Stimulated activated CD4-positive, alpha-beta T cell treated with anti-CD3 and anti-CD28 coated beads, Interleukin-4, amount 100 ng/mL, for 1 hour (primary cell): ENCODE results near the gene PRAMEF7.
"Not testable (repeated sequence)": the region's sequence is repeated elsewhere in the genome, so short reads cannot be mapped to it uniquely, and the experiment has no call there.

Experiments used
- DNase-seq: peaks from one replicate; pipeline ENCODE4 v3.0.0-alpha.2; 2020

PRAMEF7 gene

DNA sequence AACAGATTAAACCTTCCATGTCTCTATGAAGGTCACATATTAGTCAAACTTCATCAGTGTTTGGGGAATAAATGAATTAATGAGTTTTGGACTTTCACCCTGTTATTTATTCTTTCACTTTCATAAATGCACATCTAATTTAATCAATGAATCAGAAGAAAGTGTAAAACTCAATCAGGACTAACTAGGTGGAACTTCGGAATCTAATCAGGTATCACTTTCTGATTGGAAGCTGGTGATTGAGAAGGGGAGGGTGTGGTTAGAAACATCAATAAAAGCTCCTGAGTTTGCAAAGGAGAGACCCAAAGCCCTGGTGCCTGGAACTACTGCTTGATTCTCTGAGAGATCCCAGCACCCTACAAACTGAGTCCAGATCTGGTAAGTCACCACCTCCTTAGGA is at the start of gene PRAMEF7:
TSS of gene PRAMEF7 (plus strand) at position 301 of the 400 bp plus-strand sequence. CDS start 1,083 bp downstream, outside the sequence.
- DNase-seq: not testable (repeated sequence)

DNA sequence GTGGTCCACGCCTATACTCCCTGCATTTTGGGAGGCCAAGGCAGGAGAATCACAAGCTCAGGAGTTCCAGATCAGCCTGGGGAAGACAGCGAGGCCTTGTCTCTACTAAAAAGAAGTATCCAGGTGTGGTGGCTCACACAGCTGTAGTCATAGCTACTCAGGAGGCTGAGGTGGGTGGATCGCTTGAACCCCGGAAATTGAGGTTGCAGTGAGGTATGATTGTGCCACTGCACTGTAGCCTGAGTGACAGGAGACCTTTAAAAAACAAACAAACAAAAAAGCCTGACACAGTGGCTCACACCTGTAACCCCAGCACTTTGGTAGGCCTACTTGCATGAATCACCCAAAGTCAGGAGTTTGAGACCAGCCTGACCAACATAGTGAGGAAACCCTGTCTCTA is 38.0 kb upstream of the PRAMEF7 start:
- DNase-seq: not testable (repeated sequence)

DNA sequence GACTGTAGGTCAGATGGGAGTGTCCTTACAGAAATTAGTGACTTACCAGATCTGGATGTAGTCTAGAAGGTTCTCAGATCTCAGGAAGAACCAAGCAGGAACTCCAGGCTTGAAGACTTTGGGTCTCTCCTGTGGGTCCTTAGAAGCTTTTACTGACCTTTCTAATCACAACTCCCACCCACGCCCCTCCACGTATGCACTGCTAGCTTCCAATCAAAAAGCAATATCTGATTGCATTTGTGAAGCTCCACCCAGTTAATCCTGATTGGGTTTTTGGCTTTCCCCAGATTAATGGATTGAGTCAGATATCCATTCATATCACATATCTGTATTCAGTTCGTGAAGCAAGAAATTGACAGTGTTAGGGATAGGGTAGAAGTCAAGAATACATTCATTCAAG is 30.3 kb upstream of the PRAMEF7 start, which contains the start of gene PRAMEF4:
TSS of gene PRAMEF4 (minus strand) at position 101 of the 400 bp plus-strand sequence. CDS start 2,807 bp downstream, outside the sequence.
- not testable (repeated sequence) for DNase-seq

DNA sequence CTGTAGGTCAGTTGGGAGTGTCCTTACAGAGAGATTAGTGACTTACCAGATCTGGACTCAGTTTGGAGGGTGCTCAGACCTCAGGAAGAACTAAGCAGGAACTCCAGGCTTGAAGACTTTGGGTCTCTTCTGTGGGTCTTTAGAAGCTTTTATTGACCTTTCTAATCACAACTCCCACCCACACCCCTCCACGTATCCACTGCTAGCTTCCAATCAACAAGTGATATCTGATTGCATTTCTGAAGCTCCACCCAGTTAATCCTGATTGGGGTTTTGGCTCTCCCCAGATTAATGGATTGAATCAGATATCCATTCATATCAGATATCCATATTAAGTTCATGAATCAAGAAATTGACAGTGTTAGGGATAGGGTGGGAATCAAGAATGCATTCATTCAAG is 18.2 kb upstream of the PRAMEF7 start, which contains the start of gene PRAMEF10:
TSS of gene PRAMEF10 (minus strand) at position 101 of the 400 bp plus-strand sequence. CDS start 2,423 bp downstream, outside the sequence.
- not testable (repeated sequence) for DNase-seq

DNA sequence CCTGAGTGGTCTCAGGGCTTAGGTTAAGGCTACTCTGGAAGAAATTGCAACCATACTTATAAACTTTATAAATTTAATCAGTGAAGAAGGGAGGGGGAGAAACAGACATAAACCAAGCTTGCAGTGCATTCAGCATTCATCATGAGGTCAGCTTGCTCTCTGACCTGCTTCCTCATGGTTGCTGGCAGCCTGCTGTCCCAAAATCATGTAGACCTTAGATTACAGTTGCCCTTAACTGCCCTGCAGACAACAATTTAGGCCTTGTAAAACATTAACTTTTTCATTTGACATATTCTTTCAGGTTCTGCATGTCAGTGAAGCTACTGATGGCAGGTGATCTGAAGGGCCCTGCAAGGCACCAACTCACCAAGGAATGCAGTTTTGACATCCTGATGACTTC is 17.2 kb upstream of the PRAMEF7 start:
- not testable (repeated sequence) for DNase-seq

DNA sequence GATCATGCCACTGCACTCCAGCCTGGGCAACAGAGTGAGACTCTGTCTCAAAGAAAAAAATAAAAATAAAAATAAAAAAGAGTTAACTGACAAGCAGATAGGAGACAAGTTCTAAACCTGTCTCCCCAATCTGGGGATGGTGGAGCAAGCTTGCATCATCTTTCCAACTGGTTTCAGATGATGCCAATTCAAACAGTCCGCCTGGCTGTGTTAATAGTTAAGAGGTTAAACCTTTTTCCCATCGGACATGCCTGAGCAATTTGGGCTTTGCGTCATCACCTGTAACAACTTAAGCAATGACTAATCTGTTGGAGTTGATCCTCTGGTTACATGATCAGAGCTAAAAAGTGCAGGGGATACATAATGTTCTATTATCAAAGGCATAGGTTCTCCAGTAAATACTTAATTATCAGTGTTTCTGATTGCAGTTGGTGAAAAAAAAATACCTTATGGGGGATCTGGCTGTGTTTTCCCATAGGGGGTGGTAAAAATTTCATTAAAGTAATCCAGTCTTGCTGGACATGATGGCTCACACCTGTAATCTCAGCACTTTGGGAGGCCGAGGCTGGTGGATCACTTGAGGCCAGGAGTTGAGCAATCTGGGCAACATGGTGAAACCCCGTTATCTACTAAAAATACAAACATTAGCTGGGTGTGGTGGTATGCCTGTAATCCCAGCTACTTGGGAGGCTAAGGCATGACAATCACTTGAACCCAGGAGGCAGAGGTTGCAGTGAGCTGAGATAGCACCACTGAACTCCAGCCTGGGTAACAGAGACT is 12.4 kb upstream of the PRAMEF7 start:
- DNase-seq: not testable (repeated sequence)

DNA sequence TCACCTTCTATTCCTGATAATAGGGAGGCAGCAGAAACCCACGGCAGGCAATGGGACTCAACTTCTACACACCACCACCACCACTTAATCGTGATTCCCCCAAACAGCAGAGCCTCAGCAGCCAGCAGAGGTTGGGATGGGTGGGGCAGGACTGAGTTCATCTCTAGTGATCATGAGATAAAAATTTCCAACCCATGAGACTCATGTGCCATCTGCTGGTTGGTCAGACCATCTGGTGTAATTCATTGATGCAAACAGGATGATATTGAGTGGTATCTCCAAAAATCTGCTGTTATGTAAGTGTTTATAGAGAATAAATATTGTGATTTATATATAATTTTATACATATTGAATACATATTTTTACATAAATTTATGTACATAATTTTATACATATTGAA is 5.3 kb downstream of the PRAMEF7 start:
- not testable (repeated sequence) for DNase-seq

DNA sequence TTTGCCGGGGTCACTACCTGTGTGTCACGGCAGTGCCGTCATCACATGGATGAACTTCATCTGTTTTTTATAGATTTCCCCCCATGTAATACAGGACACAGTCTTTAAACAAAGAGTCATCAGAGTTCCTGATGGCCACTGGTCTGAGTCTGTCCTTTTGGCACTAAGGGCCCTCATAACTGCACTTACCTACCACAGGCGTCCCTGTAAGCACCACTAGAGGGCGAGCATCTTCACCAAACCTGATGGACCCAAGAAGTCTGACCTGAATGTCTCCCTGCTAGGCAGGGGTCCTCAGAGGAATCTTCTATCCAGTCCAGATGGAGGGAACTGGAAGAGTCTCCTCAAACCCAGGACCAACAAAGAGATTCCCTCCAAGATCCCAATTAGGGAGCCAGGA is 8.0 kb downstream of the PRAMEF7 start:
- DNase-seq: not testable (repeated sequence)

DNA sequence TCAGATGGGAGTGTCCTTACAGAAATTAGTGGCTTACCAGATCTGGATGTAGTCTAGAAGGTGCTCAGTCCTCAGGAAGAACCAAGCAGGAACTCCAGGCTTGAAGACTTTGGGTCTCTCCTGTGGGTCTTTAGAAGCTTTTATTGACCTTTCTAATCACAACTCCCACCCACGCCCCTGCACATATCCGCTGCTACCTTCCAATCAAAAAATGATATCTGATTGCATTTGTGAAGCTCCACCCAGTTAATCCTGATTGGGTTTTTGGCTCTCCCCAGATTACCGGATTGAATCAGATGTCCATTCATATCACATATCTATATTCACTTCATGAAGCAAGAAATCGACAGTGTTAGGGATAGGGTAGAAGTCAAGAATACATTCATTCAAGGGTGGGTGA is 31.1 kb downstream of the PRAMEF7 start, which contains the start of gene PRAMEF6:
TSS of gene PRAMEF6 (minus strand) at position 101 of the 400 bp plus-strand sequence. CDS start 5,062 bp downstream, outside the sequence.
- DNase-seq: not testable (repeated sequence)
